ENCODE results near the gene EPS8L1.

Gene EPS8L1

DNA sequence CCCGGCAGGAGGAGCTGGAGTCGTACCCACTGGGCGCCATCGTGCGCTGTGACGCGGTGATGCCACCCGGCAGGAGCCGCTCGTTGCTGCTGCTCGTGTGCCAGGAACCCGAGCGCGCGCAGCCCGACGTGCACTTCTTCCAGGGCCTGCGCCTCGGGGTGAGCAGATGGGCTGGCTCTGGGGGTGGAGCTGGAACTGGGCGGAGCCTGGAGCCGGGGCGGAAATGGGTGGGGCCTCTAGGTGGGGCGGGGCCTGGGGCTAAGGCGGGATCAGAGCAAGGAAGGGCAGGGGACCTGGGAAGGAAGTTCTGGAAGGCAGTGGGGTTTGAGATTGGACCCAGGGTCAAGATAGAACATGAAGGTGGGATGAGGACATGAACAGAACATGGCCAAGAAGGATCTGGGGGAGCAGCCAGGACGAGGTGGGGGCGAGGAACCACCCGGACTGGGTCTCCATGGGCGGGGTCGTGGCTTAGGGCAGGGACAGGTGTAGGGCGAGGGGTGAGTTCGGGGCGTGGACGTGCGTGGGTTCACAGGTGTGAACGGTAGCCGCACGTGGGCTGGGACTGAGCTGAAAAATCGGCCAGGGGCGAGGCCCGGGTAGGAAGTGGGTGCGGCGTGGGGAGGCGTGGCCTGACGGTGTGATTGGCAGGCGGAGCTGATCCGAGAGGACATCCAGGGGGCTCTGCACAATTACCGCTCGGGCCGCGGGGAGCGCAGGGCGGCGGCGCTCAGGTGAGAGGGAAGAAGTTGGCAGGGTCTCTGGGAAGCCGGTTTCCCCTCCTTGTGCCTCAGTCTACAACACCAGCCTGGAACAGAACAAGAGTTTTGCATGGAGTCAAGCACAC is 4.7 kb downstream of the EPS8L1 start:
- no peak for DNase-seq (ENCODE audit: low read depth)

DNA sequence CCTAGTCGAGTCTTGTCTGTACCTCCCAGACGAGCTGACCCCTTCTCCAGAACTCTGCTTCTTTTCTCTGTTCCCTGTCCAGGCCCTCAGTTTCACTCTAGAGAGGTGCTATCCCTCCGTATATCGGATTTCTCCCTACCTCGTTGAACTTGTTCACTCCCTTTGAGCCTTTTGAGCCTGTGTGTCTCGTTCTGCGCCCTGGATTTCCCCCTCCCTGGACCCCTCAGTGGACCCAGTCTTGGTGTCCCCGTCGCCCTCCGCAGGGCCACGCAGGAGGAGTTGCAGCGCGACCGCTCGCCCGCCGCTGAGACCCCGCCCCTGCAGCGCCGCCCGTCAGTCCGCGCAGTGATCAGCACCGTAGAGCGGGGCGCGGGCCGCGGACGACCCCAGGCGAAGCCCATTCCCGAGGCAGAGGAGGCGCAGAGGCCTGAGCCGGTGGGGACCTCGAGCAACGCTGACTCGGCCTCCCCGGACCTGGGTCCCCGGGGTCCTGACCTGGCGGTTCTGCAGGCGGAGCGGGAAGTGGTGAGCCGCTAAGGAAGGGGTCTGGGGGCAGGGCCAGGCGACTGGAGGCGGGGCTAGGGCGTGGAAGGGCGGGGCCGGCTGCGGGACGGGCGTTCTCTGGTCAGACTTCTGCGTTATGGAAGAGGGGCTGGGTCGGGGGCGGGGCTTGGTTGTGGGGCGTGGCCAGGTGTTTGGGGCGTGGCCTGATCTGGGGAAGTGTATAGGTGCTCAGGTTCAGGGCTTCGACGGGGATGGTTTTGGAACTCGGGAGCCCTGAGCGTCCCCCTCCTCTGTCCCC is 5.5 kb downstream of the EPS8L1 start:
- DNase-seq (ENCODE audit: low read depth), result no peak

DNA sequence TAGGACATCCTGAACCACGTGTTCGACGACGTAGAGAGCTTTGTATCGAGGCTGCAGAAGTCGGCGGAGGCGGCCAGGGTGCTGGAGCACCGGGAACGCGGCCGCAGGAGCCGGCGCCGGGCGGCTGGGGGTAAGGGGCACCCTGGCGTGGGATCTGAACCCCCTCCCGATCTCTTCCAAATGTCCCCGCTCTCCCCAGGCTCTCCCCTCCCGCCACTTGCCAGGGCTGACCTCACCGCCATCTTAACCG is 6.0 kb downstream of the EPS8L1 start:
- no peak for DNase-seq (ENCODE audit: low read depth)

DNA sequence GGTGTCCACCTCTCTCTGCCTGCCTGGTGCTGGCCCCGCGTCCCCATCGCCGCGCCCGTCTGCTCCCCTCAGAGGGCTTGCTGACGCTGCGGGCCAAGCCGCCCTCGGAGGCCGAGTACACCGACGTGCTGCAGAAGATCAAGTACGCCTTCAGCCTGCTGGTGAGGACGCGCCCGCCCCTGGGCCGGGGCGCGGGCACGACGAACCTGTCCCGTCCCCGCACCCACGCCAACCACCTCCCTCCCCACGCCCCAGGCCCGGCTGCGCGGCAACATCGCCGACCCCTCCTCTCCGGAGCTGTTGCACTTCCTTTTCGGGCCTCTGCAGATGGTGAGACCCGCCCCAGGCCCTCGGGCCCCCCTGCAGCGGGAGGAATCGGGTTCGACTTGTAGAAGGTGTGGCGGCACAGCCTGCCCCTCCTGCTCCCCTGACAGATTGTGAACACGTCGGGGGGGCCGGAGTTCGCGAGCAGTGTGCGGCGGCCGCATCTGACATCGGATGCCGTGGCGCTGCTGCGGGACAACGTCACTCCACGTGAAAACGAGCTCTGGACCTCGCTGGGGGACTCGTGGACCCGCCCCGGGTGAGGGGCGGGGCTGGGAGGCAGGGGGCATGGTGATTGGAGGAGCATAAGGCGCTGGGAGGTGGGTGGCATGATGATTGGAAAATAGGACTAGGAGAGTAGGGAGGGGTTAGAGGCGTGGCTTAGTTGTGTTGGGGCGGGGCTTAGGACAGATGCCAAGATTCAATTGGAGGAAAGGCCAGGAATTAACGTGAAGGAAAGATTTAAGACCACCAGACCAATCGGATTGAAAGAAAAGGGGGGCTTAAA is 6.6 kb downstream of the EPS8L1 start:
- no peak for DNase-seq (ENCODE audit: low read depth)

DNA sequence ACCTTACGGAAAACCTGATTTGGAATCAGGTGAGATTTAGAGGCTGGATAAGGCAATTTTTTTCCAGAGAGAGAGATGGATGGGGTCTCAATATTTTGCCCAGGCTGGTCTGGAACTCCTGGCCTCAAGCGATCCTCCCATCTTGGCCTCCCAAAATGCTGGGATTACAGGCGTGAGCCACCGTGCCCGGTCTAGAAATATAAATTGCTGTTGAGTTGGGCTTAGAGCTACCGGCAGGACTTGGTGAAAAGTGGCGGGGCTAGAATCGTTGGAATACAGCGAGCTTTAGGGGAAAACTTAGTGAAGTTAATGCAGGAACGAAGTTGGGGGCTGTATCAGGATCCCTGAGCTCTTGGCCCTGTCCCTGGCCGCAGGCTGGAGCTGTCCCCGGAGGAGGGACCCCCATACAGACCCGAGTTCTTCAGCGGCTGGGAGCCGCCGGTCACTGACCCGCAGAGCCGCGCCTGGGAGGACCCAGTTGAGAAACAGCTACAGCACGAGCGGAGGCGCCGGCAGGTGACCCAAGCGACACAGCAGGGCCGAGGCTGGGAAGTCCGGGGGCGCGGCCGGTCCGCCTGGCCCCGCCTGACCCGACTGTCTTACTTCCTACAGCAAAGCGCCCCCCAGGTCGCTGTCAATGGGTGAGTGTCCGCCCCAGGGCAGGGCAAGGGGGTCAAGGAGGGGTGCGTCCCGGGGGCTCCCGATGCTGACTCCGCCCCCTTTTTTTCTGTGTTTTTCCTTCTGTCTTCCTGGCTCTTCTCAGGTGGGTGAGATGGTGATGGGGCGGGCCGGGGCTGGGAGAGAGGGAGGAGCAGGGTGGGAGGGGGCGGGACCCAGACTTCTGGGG is 7.6 kb downstream of the EPS8L1 start:
- DNase-seq (ENCODE audit: low read depth), result no peak

DNA sequence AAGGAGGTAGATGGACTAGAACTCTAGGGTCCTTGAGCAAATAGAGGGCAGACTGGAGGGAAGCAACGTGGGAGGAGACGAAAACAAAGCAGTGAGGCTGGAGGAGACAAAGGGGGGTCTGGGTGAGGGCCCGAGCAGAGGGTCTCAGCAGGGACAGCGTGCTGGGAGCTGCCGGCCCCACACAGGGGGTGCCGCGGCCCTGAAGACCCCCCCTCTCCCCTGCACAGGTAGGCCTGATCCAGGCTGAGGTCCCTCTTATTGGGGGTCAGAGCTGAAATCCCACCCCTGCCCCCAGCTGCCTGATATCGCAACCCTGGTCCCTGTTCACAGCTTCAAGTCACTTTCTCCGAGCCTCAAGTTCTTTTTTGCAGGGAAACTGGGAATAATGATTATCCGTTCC is 8.7 kb downstream of the EPS8L1 start:
- DNase-seq (ENCODE audit: low read depth), result no peak

DNA sequence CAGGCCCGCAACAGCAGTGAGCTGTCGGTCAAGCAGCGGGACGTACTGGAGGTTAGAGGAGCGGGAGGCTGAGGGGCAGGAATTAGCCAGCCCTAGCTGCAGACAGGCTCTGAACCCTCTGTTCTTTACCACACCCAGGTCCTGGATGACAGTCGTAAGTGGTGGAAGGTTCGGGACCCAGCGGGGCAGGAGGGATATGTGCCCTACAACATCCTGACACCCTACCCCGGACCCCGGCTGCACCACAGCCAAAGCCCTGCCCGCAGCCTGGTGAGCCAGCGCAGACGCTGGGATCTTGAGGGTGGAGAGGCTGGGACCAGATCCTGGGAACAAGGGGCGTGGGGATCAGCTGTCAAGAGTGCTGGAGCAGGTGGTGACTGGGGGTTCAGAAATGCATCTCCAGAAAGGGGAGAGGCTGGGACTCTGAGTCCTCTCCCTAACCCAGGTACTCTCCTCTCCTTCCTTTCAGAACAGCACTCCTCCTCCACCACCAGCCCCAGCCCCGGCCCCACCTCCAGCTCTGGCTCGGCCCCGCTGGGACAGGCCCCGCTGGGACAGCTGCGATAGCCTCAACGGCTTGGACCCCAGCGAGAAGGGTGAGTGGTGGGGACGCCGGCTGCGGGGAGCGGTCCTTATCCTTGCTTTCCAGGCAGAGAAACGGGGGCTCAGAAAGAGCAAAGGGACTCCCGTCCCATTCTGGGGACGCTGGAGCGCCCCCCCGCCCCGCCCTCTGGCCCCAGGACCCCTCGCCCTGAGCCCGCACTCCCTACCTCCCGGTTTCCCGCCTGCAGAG is 10.4 kb downstream of the EPS8L1 start:
- no peak for DNase-seq (ENCODE audit: low read depth)

DNA sequence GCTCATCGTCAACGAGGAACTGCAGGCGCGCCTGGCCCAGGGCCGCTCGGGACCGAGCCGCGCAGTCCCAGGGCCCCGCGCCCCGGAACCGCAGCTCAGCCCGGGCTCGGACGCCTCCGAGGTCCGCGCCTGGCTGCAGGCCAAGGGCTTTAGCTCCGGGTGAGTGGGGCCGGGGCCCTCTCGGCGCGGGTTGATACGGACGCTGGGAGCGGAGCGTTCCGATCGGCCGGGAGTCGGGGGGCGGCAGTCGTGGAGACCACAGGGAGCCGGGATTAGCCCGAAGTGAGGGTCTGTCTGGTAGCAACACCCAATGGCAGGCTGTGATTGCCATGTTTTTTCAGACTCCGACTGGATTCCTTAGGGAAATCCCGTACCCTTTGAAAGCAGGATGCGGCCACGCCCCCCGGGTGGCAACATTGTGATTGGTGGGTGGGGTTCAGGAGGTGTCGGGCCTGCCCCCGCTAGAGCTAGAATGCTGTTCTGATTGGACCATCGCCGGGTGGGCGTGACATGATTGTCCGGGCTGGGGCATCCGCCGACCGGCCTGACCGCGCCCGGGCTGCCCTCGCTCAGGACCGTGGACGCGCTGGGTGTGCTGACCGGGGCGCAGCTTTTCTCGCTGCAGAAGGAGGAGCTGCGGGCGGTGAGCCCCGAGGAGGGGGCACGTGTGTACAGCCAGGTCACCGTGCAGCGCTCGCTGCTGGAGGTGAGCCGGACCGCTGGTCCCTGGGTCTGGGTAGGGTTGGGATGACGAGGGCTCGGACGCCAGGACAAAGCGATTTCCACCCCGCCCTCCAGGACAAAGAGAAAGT is 11.3 kb downstream of the EPS8L1 start:
- peak; percentile 73 for DNase-seq (ENCODE audit: low read depth)

DNA sequence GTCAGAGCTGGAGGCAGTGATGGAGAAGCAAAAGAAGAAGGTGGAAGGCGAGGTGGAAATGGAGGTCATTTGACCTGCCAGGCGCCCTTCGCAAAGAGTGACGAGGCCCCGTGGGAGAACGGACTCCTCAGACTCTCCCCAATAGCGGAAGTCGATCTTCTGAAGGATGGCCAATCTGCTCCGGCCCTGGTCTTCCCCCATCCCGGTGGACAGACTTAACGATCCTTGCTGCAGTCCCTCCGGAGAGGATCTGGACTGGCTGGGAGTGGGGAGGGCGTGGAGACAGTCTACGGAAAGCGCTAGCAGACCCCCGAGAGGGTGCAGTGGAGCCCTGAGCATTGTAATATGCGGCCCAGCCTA is 11.9 kb downstream of the EPS8L1 start:
- no peak for DNase-seq (ENCODE audit: low read depth)

DNA sequence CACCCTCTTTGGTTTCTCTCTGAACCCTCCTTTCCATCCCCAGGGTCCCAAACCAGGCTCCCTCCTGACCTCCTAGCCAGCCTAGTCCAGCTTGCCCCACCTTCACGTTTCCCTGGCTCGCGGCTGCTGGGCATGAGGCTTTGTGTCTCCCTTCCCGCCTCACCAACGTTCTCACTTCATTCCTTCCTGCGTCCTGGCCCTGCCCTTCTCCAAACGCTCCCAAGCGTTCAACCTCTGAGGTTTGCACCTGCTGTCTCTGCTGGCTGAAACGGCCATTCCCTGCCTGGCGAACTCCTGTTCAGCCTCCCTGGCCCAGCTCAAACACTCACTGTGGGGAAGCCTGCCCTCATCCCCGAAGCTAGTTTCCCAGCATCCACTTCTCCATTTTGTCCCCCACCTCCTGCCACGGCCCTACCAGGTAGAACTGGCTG is 12.4 kb downstream of the EPS8L1 start:
- DNase-seq (ENCODE audit: low read depth), result no peak

DNA sequence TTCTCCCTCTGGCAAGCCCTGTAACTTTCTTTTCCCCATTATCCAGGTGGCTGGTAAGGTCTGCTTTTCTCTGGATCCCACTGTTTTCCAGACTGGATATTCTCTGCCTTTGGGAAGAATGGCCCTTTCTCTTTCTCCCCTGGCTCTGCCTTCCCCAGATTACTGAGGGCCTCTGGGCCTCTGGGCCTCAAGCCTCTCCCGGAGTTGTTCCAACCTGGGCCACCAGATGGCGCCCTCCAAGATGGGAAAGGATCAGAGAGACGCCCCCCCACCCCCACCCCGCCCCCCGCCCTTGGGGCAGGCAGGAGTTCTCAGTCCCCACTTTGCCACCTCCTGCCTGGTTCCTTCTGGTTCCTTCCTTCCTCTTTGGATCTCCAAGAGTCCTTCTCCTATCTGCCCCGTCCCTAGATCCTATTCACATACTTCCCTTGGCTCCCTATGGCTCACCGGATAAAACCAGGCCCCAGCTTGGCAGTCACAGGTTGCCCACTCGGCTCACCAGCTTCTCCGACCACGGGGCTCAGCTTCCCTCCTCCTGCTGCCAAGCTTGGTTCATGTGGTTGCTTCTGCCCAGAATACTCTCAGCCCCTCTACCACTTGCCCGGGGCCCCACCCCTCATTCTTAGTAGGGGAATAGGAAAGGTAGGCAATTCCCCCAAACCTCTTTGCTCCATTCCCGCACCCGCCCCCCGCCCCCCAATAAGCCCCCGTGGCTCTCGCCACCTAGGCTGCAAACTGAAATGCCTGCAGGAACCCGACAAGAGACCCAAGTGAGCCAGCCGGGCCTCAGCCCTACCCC is 13.1 kb downstream of the EPS8L1 start:
- DNase-seq (ENCODE audit: low read depth), result no peak

DNA sequence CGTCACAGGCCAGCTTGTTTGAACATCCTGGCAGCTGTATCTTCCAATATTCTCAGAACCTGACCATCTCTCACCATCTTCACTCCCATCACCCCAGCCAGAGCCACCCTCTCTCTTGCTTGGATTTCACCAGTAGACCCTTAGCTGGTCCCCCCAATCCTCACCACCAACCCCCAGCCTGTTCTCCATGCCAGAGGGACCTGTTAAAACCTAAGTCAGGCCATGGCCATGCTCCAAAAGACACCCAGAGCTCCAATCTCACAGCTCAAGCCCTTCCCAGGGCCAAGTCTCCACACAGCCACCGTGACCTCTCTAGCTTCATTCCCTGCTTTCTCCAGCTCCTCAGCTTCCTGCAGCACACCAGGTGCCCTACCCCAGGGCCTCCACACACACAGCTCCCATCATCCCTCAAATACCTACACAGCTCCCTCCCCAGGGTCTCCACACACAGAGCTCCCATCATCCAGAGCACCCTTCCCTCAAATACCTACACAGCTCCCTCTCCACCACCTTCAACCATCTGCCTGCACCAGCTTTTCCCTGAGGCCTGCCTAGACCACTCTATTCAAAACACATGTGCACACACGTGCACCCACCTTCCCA is 13.8 kb downstream of the EPS8L1 start:
- DNase-seq (ENCODE audit: low read depth), result no peak

DNA sequence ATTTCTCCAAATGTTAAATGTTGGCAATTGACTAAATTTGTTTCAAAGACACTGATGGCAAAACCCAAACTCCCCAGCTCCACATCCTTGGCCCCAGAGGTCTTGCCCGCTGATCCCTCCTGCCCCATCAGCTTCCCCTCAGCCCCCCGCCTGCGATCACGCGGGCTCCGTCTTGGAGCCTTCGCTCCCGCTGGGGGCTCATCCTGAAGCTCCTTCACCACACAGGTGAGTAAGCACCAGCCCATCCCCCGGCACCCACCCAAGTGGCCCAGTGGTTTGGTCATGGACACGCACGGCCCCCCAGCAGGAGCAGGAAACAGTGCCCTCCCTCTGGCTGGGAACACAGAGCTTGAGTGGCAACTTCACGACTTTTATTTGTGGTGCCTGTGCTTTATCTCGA is 14.9 kb downstream of the EPS8L1 start:
- DNase-seq (ENCODE audit: low read depth), result no peak

DNA sequence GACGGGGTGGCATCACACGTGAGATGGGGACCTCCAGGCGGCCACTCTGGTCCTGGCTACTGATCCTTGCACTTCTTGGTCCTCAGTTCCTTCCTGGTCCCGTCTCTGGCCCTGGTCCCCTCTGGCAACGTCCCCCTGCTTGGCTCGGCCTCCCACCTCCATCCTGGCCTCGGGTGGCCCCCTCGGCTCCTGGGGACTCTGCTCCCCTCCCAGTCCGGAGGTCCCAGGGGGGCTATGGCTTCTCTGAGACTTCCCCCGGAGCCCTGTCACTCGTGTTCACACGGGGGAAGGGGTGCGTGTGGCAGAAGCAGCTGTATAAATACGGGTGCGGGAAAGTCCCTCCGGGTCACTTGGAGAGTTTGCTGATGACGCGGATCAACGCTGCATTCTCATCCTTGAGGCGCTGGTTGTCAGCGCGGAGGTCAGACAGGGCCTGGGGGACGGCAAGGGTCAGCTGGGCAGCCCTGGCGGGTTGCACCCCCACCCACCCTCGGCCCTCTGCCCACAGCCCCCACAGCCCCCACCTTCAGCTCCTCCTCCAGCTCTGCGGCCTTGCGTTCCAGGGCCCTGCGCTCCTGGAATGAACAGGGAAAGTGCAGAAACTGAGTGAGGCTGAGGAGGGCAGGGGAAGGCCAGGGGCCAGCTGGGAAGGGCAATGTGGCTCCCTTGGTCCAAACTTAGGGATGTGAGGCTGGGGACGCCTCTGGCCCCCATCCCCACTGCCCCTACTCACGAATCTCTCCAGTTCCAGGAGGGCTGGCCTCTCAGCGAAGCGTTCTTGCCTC is 15.6 kb downstream of the EPS8L1 start:
- DNase-seq (ENCODE audit: low read depth), result no peak

DNA sequence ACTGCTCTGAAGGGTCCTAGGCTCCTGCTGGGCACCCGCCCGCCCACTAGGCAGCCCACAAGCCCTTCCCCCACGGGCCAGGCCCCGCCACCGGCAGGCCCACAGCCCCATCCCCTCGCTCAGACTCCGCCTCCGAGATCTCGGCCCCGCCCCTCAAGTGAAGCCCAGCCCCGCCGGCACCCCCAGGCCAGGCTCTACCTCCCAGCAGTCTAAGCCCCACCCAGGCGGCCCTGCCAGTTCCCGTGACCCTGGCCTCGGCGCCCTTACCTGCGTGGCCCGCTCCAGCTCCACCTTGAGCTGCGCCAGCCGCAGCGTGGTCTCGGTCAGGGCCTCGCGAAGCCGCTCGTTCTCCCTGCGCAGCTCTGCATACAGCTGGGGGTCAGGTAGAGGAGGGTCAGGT is 16.3 kb downstream of the EPS8L1 start:
- no peak for DNase-seq (ENCODE audit: low read depth)

DNA sequence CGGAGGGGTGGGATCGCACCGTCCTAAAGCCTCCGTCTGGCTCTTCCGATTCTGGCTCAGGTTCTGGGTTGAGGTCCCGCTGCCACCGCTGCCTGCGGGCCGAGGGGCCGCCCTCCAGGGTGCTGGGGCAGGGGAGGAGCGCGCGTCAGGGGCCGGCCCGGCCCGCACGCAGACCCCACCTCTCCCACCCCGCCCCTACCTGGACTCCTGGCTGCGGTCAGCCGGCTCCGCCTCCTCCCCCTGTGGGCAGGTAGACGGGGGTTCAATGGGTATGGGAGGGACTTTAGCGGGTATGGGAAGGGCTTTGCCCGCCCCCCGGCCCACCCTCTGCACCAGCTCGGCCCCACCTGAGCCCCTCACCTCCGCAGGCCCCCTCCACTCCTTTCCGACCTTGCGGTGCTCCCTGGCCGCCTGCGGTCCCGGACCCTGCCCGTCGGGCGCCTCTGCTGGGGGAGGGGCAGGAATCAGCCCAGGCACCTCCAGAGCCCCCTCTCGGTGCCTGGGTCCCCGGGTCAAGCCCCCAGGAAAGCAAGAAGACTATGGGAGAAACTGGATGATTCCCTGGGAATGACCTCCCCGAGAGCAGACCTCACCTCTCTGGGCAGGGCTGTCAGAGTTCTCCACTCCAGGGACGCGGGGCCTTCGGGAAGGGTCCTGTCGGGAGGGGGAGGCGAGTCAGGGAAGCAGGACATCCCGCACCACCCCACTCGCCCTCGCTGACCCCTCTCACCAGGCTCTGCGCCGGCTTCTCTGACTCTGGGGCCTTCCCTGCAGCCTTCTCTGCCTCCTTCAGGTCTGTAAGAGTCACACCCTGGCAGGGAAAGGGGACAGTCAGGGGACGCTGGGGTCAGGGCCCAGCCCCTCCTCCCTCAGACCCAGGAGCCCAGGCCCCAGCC is 17.0 kb downstream of the EPS8L1 start:
- DNase-seq (ENCODE audit: low read depth), result no peak
